ENCODE measurements around the gene STAT5A.
"Not testable (repeated sequence)": the region's sequence is repeated elsewhere in the genome, so short reads cannot be mapped to it uniquely, and the experiment has no call there.

Gene STAT5A

GRCh38 chr17:42285346-42286050, 2.8 kb upstream of the STAT5A start:
- no peak for DNase-seq (ENCODE audit: low read depth, low spot score)

- no peak for DNase-seq (ENCODE audit: low read depth, low spot score)
Measured at GRCh38 chr17:42286411-42287221, 1.7 kb upstream of the STAT5A start.

- no peak for DNase-seq (ENCODE audit: low read depth, low spot score)
Measured at GRCh38 chr17:42287305-42287976, 857 bp upstream of the STAT5A start.

GRCh38 chr17:42288803-42289610, 709 bp downstream of the STAT5A start:
- DNase-seq (ENCODE audit: low read depth, low spot score): no peak

GRCh38 chr17:42289611-42290181, 1.4 kb downstream of the STAT5A start:
- DNase-seq (ENCODE audit: low read depth, low spot score): no peak

GRCh38 chr17:42290577-42290976, 2.3 kb downstream of the STAT5A start:
- DNase-seq (ENCODE audit: low read depth, low spot score): no peak

GRCh38 chr17:42291129-42291528, 2.8 kb downstream of the STAT5A start:
- DNase-seq (ENCODE audit: low read depth, low spot score): no peak

GRCh38 chr17:42294469-42295398, 6.4 kb downstream of the STAT5A start:
- DNase-seq (ENCODE audit: low read depth, low spot score): no peak

GRCh38 chr17:42296012-42296411, 7.7 kb downstream of the STAT5A start:
- DNase-seq (ENCODE audit: low read depth, low spot score): no peak

GRCh38 chr17:42297775-42298174, 9.5 kb downstream of the STAT5A start:
- not testable (repeated sequence) for DNase-seq (ENCODE audit: low read depth, low spot score)

GRCh38 chr17:42299361-42299760, 11.1 kb downstream of the STAT5A start:
- not testable (repeated sequence) for DNase-seq (ENCODE audit: low read depth, low spot score)

- DNase-seq (ENCODE audit: low read depth, low spot score): not testable (repeated sequence)
Measured at GRCh38 chr17:42299913-42300312, 11.6 kb downstream of the STAT5A start.

GRCh38 chr17:42301022-42301421, 12.7 kb downstream of the STAT5A start:
- DNase-seq (ENCODE audit: low read depth, low spot score): no peak

- no peak for DNase-seq (ENCODE audit: low read depth, low spot score)
Measured at GRCh38 chr17:42303694-42304093, 15.4 kb downstream of the STAT5A start.

GRCh38 chr17:42304187-42305030, 16.1 kb downstream of the STAT5A start:
- no peak for DNase-seq (ENCODE audit: low read depth, low spot score)

GRCh38 chr17:42305031-42305330, 16.7 kb downstream of the STAT5A start:
- not testable (repeated sequence) for DNase-seq (ENCODE audit: low read depth, low spot score)

GRCh38 chr17:42305543-42306384, 17.5 kb downstream of the STAT5A start:
- DNase-seq (ENCODE audit: low read depth, low spot score): no peak

- no peak for DNase-seq (ENCODE audit: low read depth, low spot score)
Measured at GRCh38 chr17:42306385-42306667, 18.0 kb downstream of the STAT5A start.

All from ELF-1 (cell line).